ENCODE measurements around the gene TMEM242.

DNA sequence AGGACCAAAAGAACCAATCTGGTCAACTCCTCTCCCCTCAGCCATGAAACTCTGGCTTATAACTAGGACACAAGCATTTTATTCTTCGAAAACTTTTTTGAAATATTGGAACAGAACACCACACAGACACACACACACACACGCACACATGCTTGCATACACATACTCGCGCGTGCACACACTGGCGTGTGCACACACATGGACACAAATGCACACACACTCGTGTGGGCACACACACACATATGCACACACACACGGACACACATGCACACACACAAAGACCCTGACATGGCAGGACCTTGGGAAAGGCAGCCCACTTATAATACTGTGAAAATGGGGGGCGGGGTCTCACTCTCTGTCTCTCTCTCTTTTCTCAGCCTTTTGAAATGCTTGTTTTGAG is 63.9 kb downstream of the TMEM242 start:
- TF ChIP-seq EP300 (IDR thresholded peaks at IDR 0.05; ENCODE audit: borderline replicate concordance in 1 of 2, control insufficient read depth in 1 of 2, low read depth in 2 of 2, low read length in 2 of 2) (no peak), POLR2AphosphoS5 (IDR thresholded peaks at IDR 0.05; ENCODE audit: low read length) (no peak), CBX5 (IDR thresholded peaks at IDR 0.05; ENCODE audit: low read depth) (no peak), MTA3 (IDR thresholded peaks at IDR 0.05; ENCODE audit: borderline replicate concordance, low read length) (no peak), RFX5 (IDR thresholded peaks at IDR 0.05; ENCODE audit: low read depth, low read length) (no peak), EZH2 (IDR thresholded peaks at IDR 0.05; ENCODE audit: borderline replicate concordance, control insufficient read depth, low read depth, low read length) (no peak)
